ENCODE measurements around the gene LAD1.
A peak's percentile ranks its signal among the peaks of the same experiment; 100 is the strongest.

LAD1 gene

DNA sequence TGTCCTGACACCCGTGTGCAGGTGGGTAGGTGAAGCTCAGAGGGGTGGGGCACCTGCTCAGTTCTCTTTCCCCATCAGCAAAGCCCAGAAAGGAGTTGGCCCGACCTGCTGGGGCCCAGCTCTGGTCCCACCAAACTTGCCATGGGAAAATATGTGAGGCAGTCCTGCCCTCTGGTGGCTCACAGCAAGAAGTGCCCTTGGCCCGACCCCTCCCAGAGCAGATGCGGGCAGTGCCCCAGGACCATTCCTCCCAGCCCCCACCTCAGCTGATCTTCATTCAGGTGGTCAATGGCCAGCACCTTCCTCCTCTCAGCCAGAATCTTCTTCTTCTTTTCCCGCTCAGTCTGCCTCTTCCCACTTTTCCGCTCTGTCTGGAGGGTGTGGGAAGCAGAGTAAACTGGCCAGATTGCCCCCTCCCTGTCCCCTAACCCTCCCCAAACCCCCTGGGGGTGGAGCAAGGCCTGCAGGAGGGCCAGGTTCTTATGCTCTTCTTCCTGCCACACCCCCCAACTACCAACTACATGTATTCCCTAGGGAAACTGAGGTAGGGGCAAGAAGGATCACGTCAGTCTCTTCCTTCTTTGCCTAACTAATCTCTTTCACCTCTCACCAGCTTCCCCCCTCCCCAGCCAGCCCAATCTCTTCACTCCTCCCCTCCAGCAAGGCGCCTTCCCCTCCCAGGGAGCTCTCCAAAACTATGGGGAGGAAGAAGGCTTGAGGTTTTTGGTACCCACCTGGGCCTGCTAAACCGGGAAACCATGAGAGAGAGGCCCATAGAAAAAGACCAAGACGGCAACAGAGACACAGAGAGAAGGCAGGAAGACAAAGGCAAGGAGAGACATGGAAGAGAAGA is 37.2 kb downstream of the LAD1 start:
- DNase-seq, result peak; percentile 62

DNA sequence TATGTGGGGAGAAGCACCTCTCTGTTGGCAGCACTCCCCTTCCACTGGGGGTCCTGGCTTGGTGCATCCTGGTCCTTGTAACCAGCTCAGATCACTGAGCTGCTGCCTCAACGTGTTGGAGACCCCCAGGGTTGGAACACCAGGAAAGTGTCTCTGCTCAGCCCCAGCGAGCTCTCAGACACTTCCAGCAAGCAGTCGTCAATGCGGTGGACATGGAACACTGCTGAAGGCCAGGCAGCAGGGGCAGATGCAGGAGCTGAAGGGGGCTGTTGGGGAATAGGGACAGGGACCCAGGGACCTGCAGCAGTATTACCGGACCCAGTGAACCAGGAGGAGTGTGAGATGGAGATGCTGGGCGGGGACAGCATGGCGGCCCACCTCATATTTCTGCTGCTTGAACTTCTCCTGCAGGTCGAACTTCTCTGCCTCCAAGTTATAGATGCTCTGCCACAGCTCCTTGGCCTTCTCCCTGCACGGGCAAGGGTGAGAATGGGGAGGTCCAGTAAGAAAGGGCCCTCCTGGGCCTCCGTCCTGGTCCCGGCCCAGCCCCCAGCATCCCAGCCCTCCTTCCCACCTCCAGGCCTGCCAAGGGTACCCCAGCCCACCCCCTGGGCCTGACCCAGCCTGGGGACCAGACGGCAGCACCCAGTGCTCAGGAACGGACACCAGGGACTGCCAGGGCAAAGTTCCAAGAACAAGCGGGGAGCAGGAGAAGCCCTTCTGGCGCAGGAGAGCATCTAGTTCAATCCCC is 38.0 kb downstream of the LAD1 start:
- DNase-seq, result no peak

DNA sequence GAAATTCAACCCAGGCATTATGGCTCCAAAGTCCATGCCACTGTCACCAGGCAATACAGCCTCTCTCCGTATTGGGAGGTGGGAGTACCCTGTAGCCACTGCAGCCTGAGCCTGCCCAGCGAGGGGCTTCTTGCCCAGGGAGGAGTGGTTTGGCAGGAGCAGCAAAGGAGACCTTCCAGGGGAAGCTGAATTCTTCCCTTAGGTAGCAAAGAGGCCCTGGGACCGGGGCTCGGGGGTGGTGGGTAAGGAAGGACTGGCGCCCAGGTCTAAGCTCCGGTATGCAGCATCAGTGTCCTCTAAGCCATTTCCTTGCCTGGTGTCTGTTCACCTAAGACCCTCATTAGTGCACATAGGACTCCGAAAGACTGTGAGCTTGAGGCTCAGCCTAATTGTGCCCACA is 38.6 kb downstream of the LAD1 start:
- no peak for DNase-seq

DNA sequence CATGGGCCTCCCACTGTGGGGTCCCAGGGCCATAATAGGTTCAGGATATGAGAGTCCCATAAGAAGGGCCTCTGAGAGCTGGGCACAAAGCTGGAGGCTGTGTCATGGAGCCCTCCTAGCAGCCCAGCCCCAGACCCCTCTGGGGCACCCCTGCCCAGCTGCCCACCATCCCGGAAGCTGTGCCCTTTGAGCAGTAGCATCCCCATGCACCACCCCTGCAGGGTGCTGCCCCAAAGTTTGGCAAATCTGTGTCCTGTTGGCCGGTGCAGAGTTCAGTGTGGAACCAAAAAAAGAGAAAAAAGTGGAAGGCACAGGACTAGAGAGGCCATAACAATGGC is 39.3 kb downstream of the LAD1 start:
- DNase-seq, result no peak

DNA sequence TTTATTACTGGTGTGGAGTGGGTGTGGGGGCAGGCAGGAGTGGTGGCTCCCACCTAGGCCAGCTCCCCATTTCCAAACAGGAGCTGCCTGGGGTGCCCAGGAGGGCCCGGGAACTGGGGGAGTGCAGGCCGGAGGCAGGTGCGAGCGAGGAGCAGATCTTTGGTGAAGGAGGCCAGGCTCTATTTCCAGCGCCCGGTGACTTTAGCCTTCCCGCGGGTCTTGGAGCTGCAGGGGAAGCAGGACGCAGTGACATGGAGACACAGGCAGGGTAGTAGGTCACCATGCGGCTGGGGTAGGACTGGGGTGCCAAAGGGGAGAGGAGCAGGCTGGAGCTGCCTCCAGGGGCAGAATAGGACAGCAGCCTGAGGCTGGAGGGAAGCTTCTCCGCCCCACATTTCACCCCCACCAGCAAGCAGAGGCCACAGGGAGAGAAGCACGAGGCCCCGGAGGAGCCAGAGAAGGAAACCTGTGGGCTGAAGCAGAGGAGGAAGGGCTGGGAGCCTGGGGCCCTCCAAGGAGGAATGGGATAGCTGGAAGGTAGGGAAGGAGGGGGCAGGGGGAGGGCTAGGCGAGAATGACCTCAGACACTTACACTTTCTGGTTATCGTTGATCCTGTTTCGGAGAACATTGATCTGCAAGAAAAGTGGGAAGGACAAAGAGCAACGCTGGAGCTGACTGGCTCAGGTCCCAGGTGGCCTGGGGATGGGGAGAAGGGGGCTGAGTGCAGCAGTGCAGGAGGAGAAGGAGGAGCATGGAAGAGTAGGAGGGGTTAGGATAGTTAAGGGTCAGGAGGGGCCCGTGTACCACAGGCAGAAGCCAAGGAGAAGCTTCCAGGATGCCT is 39.9 kb downstream of the LAD1 start:
- no peak for DNase-seq

DNA sequence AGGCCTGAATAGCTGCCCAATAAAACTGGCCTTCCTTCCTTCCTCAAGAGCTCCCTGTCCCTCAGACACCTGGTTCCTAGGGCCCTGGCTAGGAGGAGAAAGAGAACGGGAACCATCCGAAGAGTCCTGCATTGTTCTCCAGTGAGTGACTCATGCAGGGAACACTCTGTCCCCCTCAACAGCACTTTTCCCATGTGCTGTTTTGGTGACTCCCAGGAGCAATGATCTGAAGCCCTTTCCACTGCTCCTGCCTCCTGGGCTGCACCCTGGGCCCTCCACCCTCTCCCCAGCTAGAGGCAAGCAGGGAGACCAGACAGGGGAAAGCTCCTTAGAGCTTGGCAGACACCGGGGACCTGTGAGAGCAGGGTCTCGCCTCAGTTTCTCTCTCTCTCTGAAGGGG is 40.5 kb downstream of the LAD1 start:
- DNase-seq, result no peak

DNA sequence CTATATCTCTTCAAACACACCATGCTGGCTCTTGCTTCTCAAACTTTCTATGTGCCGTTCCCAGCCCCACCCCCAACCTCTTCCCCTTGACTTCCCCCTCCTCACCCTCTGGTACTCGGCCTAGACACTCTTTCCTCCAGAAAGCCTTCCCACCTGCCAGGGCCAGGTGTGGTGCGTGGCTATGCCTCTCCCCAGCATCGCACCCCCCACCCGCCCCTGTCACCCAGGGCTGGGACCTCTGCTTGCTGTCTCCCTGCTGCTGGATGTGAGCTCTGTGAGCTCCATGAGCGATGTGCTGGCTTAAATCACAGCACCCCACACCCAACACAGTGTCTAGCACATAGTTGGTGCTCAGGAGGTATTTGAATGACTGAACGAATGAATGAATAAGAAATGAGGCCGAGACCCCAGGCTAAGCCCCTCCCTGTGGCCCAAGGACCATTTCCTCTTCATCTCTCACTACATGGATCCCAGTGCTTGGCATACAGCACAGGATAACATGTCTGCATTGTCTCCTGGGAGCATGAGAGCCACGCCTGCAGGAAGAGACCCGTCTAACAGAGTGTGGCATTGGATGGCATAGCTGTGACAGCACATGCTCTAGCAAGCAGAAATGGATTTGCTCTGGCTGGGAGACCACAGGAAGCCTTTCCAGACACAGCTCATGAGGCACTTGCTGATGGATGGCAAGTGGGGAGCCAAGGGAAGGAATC is 41.3 kb downstream of the LAD1 start:
- DNase-seq, result no peak

DNA sequence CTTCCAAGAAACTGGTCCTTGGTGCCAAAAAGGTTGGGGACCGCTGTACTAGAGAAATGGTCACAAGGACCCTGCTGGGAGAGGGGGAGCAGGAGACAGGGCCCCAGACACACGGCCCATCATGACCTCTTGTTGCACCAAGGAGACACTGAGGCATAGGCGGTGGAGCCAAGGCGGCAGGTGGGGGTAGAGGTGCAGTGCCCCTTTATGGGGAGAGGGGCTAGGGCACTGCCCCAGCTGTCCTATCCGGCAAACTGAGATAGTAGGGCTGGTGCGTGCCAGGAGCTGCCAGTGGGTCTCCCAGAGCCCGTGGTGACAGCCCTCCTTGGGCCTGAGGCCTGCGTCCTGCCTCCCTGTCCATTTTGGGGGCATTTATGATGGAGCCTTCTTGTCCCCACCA is 41.9 kb downstream of the LAD1 start:
- DNase-seq, result no peak

DNA sequence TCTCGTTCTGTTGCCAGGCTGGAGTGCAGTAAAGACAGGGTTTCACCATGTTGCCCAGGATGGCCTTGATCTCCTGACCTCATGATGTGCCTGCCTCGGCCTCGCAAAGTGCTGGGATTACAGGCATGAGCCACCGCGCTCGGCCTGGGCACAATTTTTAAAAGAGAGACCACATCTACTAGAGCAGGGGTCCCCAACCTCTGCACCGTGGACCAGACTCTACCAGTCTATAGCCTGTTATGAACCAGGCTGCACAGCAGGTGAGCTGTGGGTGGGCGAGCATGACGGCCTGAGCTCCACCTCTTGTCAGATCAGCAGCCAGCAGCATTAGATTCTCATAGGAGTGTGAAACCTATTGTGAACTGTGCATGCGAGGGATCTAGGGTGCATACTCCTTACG is 42.4 kb downstream of the LAD1 start:
- DNase-seq, result no peak

DNA sequence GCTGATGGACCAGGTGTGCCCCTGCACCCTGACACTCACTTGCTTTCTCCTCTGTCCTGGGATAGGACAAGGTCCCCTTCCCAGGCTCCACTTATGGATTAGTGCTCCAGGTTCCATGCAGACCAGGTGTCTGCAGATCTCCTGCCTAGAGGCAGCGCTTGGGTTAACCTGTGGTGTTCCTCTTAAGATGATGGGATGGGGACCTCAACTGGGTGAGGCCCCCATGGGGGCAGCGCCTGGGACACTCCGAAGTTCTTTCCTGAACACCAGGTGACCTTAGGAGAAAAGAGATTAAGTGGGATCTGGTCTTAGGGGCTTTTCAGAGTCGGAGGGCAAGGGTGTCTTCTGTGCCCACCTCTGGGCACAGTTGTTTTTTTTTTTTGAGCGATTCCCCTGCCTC is 42.9 kb downstream of the LAD1 start:
- no peak for DNase-seq

DNA sequence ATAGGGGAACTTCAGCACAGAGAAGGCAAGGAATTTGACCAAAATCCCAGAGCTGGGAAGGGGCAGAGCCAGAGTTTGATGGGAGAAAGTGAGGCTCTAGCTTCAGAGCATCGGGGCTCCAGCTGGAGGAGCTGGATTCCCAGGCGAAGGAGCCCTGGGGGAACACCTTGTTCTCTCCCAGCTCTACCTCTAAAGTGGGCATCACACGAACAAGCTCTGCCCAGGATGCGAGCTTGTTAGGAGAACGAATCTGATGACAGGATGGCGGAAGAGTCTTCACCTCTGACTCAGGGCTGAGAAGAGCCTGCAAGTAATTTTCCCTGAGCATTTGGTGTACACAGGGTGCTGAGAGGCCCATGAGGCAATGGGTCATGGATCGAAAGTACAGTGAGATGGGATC is 43.7 kb downstream of the LAD1 start:
- no peak for DNase-seq

DNA sequence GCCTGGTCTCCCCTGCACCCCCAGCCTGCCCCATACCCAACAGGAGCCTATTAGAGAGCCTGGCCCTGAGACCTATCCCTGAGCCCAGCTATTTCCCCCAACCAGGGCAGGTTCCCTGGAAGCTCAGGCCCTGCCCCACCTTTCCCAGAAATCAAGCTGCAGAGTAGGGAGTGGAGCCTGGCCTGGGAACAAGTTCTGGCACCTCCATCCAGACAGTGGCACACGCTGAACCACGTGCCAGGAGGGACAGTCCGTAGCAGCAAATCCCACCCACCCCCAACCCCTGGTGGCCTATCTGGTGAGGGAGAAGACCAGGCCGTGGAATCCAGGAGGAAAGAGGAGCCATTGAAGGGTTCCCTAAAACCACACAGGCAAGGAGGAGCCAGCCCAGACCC is 44.2 kb downstream of the LAD1 start:
- DNase-seq, result no peak

DNA sequence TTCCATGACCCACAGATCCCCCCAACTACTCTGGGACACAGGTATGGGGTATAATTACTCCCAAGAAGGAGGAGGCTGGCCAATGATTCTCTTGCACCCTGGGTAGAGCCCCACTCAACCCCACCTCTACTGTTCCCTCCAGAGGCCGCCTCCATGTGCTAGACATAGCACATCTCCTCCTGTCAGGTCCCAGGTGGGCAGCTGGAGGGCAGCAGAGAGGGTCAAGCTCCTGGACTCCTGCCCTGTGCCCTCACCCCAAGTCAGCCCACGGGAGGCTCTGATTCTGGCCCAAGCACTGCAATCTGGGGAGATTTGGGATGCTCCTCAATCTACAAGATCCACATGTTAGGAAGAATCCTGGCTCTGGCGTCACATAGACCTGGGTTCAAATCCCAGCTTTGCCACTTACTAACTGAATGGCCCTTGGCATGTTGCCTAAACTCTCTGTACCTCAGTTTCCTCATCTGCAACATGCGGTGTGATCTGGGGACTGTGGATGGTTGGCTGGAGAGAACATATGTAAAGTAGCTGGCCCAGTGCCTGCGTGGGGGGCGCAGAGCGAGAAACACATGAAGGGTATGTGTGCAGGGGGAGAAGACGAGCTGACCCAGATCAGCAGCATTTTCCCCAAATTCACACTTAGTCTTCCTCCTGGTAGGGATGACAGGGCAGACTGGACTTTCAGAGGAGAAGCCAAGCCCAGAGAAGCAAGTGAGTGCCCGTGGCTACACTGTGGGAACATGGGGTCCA is 44.8 kb downstream of the LAD1 start:
- no peak for DNase-seq

DNA sequence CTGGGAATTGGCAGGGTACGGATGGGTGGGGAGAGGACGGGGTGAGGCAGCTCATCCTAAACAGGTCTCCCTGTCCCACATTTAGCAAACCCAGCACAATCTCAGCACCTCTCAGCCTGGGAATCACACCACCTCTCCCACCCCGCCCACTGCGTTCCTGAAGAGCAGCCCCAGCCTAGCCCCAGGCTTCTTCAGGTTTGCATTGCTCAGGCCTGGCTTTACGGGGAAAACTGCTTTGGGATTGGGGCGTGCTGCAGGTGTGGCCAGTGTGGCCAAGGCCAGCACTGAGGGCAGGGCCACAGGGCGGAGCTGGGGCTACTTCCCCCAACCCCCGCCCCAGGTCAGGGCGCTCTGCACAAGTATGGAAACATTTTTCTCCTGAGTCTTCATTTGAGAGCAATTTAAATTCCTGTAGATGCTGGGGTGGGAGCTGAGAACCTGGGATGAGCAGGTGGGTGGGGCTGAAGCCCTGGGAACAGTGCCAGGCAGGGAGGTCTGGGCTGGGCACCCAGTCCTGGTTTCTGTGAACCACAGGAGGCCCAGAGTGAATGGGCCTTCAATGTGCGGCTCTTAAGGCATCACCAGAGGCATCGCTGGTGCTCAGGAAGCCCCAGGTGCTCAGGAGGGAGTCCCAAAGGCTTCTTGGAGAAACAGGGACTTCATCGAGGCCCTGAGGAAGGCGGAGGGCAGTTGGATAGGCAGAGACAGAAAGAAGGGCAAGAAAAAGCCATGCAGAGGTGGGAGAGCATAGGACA is 45.8 kb downstream of the LAD1 start:
- DNase-seq, result no peak

DNA sequence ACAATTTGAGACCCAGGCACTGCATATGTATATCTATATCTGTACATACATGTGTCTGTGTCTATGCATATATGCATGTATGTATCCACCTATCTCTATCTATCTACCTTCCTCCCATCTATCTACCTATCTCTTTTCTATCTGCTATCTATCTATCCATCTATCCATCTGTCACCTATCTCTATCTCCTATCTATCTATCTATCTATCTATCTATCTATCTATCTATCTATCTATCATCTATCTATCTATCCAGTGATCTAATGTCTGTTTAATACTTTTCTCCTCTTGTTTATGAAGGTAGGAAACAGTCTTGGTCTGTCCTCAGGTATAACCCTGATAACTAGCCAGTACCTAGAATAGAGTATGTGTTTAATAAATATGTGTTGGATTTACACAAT is 47.5 kb downstream of the LAD1 start:
- DNase-seq, result no peak

DNA sequence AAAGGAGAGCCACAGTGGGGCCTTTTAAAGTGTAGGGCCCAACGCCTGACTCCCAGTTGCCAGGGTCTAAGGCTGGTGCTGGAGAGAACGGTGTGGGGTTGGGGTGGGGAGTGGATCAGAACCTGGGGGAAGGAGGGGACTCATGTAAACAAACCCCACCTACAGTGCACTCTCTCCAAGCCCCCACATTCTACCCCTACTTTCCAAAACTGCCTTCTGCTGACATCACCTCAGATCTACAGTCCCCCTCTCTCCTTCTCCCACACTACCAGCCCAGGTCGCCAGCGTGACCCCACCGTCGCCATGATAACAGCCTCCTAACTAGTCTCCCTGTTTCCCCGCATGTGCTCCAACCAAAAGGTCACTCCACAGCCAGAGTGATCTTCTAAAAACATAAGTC is 48.2 kb downstream of the LAD1 start:
- no peak for DNase-seq

DNA sequence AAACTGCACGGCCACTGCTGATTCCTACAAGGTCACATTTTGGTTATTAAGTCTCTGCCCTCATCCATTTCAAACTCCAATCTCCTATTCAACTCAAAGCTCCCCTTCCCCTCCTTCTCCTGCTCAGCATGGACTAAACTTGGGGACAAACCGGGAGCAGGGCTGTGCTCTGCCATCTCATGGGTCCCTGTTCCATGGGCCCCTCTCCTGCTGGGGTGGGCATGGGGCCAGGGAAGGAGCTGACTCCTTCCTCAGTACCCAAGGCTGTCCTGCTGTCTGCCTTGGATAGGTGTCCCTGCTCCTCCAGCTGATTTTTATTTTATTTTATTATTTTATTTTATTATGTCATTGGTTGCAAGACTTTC is 48.8 kb downstream of the LAD1 start:
- DNase-seq, result no peak

DNA sequence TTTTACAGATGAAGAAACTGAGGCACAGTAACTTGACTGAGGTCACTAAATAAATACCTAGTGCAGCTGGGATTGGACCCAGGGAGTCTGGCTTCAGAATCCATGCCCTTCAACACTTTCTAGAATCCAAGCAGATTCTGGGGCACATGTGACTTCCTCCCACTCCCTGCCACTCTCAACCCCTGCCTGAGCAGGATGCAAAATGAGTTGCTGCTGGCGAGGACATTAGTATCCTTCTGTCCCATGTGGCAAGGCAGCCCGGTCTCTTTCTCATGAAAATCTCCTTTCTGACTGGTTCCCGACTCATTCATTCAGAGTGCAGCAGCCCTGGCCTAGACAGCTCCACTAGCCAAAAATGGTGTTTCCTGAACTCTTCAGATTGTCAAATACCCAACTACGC is 50.0 kb downstream of the LAD1 start:
- no peak for DNase-seq

DNA sequence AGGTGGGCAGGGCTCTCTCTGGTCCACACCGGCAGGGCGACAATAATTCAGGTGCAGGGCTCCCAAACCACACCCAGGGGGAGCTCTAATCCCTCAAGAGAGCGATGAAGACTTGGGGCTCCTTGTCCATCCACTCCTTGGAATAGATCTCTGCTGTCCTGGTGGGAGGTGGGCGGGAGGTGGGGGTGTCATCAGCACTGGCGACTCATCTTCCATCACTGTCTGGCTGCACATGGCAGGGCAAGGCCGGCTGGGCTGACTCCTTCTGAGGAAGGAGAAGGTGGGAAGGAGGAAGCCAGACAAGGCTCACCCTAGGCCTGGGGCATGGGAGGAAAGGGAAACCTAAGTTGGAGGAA is 50.9 kb downstream of the LAD1 start:
- DNase-seq, result peak; percentile 56

DNA sequence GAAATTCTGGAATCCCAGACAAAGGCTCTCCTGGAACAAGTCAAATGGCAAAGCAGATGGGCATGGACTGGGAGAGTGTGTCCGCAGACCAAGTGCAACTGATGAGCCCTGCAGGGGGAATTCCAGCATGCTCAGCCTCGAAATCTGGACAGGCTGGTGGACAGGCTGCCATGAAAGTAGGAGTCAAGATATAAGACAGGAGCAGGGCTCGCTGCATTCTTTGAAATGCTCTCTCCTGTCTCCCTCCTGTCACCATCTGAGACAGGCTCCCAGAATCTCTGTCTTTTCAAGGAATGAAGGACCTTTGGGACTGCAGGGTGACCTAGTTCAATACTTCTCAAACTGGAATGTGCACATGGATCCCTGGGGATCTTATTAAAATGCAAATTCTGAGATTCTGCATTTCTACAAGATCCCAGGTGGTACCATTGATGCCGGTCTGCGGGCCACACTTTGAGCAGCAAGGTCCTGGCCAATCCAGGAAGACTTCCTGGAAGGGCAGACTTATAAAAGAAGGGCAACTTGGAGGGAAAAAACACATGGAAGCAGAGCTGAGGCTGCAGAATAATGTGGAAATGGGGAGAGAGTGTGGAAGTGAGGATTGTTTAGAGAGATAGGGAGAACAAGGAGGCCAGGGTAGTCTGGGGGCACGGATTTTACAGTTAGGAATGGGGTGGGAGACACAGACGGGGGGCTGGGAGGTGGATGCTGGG is 51.5 kb downstream of the LAD1 start:
- no peak for DNase-seq

DNA sequence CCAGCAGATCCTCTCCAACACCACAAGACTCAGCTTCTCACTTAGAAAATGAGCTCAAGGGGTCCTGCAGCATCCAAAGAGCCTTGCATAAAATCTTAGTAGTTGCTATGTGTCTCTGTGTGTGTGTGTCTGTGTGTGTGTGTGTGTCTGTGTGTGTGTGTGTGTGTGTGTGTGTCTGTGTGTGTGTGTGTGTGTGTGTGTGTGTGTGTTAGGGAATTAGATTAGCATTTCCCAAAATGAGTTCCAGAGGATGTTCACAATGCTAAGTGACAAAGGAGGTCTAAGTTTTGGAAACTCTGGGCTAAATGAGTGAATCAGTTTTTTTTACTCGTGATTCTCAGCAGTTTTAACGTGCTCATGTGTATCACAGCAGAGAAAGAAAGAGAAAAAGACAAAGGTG is 52.1 kb downstream of the LAD1 start:
- DNase-seq, result no peak

All from OCI-M1 (cell line).